ENCODE results near the gene MRPL55. TPM values are rescaled to one million over a fixed set of nuclear protein-coding genes. Genes with fewer than 3 reads are reported as not detected.

The MRPL55 gene
- total RNA-seq, 1 experiment from 2014 or later: 343 TPM

DNA sequence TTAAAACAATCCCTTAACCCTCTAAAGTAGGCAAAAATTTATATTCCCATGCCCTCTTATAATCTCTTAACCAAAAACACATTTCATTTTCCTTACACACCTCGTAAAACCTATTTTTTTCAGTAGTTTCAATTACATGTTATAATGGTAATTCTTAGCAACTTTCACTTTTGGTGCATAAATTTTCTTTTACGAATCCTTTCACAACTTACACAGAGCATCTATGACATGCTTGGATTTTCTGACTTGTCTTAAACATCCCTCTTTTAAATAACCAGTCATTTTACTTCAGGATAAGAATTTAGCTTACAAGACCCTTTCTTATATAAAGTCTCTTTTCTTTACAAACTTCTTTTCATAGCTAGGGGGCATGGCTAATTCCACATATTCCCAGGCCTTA, 8.9 kb upstream of the MRPL55 start:
- ChIA-PET POLR2A (ENCODE audit: unreplicated experiment) (no interaction called here), CTCF (no interaction called here)
- no peaks in the 10 kb centered on the region for H3K9me2 ChIP-seq (replicated peaks; ENCODE audit: low read length)
- no peaks in the 10 kb centered on the region for H3K79me2 ChIP-seq (ENCODE audit: low read length)
- no peak overlapping the region for H3K4me3 ChIP-seq (ENCODE audit: low read length)
- H3K4me2 ChIP-seq (ENCODE audit: low read length): no peak overlapping the region
- H3F3A ChIP-seq (ENCODE audit: low read length, unreplicated experiment): no peaks in the 10 kb centered on the region
- H2AFZ ChIP-seq (ENCODE audit: low read length): no peak overlapping the region
- no peak overlapping the region for H3K9ac ChIP-seq (ENCODE audit: low read length)
- no TSS peak for BruUV-seq (replicated peaks)
- no peak for TF ChIP-seq EZH2 (IDR thresholded peaks at IDR 0.05; ENCODE audit: low read length, unreplicated experiment)
- TF ChIP-seq, protein P1, sequence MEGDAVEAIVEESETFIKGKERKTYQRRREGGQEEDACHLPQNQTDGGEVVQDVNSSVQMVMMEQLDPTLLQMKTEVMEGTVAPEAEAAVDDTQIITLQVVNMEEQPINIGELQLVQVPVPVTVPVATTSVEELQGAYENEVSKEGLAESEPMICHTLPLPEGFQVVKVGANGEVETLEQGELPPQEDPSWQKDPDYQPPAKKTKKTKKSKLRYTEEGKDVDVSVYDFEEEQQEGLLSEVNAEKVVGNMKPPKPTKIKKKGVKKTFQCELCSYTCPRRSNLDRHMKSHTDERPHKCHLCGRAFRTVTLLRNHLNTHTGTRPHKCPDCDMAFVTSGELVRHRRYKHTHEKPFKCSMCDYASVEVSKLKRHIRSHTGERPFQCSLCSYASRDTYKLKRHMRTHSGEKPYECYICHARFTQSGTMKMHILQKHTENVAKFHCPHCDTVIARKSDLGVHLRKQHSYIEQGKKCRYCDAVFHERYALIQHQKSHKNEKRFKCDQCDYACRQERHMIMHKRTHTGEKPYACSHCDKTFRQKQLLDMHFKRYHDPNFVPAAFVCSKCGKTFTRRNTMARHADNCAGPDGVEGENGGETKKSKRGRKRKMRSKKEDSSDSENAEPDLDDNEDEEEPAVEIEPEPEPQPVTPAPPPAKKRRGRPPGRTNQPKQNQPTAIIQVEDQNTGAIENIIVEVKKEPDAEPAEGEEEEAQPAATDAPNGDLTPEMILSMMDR (conservative IDR thresholded peaks at IDR 0.05; ENCODE audit: low read depth, low read length): no peak
- TF ChIP-seq EZH2phosphoT487 (IDR thresholded peaks at IDR 0.05; ENCODE audit: borderline replicate concordance, low read length): no peak
- H3K9me3 ChIP-seq (ENCODE audit: low read length): peaks cover 20% of the 10 kb centered on the region
- no peaks in the 10 kb centered on the region for H3K27me3 ChIP-seq (ENCODE audit: low read length)
- no peaks in the 10 kb centered on the region for H4K20me1 ChIP-seq (ENCODE audit: low read length)
- DNase-seq (peak; percentile 35), ATAC-seq (no peak)
- H3K27ac ChIP-seq (ENCODE audit: low read length): no peak overlapping the region
- no peaks in the 10 kb centered on the region for H3K4me1 ChIP-seq (ENCODE audit: insufficient read depth, low read length)
- H3K36me3 ChIP-seq (ENCODE audit: low read depth, low read length): peaks cover 7% of the 10 kb centered on the region; the same call in 1 of the 2 replicates
- intact Hi-C loops (cut with micrococcal nuclease): no loop called here

DNA sequence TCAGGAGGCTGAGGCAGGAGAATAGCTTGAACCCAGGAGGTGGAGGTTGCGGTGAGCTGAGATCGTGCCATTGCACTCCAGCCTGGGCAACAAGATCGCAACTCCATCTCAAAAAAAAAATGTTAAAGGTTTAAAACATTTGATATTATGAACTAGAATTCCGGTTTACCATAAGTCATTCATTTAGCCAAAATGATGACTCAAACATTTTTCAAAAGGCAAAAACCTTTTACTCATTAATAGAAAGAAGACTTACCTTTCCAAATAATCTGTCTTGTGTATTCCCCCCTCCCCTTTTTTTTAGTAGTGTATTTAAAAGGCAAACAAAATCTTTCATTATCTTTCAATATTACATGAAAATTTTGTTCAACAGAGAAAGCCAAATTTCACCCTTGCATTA, 8.2 kb upstream of the MRPL55 start:
- Histone ChIP-seq H3K4me3 (ENCODE audit: low read length) (no peak overlapping the region), H3K27me3 (ENCODE audit: low read length) (no peaks in the 10 kb centered on the region), H3K9me2 (replicated peaks; ENCODE audit: low read length) (no peaks in the 10 kb centered on the region), H2AFZ (ENCODE audit: low read length) (no peak overlapping the region), H3K9me3 (ENCODE audit: low read length) (peaks cover 20% of the 10 kb centered on the region), H3K79me2 (ENCODE audit: low read length) (no peaks in the 10 kb centered on the region), H3K4me1 (ENCODE audit: insufficient read depth, low read length) (no peaks in the 10 kb centered on the region), H3K27ac (ENCODE audit: low read length) (no peak overlapping the region), H3K36me3 (ENCODE audit: low read depth, low read length) (peaks cover 7% of the 10 kb centered on the region; the same call in 1 of the 2 replicates), H3K4me2 (ENCODE audit: low read length) (no peak overlapping the region), H3K9ac (ENCODE audit: low read length) (no peak overlapping the region), H3F3A (ENCODE audit: low read length, unreplicated experiment) (no peaks in the 10 kb centered on the region), H4K20me1 (ENCODE audit: low read length) (no peaks in the 10 kb centered on the region)
- TF ChIP-seq, protein P1 (conservative IDR thresholded peaks at IDR 0.05; ENCODE audit: low read depth, low read length): no peak
- TF ChIP-seq EZH2phosphoT487 (IDR thresholded peaks at IDR 0.05; ENCODE audit: borderline replicate concordance, low read length) (no peak), EZH2 (IDR thresholded peaks at IDR 0.05; ENCODE audit: low read length, unreplicated experiment) (no peak)
- POLR2A ChIA-PET (ENCODE audit: unreplicated experiment): no interaction called here
- intact Hi-C loops (cut with micrococcal nuclease): no loop called here
- no TSS peak for BruUV-seq (replicated peaks)
- ATAC-seq (no peak), DNase-seq (no peak)
- CTCF ChIA-PET: no interaction called here

DNA sequence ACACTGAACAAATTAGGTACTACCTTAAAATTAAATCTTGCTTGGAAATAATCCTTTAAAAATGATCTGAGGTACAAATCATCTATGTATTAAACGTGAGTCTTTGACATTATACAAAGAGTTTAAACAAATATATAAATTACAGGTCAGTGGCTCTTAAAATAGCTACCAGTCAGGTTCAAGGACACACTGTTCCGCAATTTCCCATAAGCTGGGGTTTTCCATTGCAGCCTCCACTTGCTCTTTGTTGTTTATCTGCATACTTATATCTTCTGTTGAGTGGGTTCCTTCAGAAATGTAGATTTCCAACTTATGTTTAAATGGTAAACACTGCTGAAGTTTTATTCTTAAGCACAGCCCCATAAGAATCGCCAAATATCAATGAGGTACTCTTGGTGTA, 5.7 kb upstream of the MRPL55 start:
- DNase-seq: no peak
- H3K27me3 ChIP-seq (ENCODE audit: low read length): no peaks in the 10 kb centered on the region
- no peaks in the 10 kb centered on the region for H3F3A ChIP-seq (ENCODE audit: low read length, unreplicated experiment)
- no peak overlapping the region for H2AFZ ChIP-seq (ENCODE audit: low read length)
- no peak overlapping the region for H3K27ac ChIP-seq (ENCODE audit: low read length)
- H3K36me3 ChIP-seq (ENCODE audit: low read depth, low read length): peaks cover 7% of the 10 kb centered on the region; the same call in 1 of the 2 replicates
- no TSS peak for BruUV-seq (replicated peaks)
- TF ChIP-seq EZH2 (IDR thresholded peaks at IDR 0.05; ENCODE audit: low read length, unreplicated experiment) (no peak), EZH2phosphoT487 (IDR thresholded peaks at IDR 0.05; ENCODE audit: borderline replicate concordance, low read length) (no peak)
- TF ChIP-seq, protein P1 (conservative IDR thresholded peaks at IDR 0.05; ENCODE audit: low read depth, low read length): no peak
- intact Hi-C loops (cut with micrococcal nuclease): no loop called here
- peaks cover 20% of the 10 kb centered on the region for H3K9me3 ChIP-seq (ENCODE audit: low read length)
- peaks cover 5% of the 10 kb centered on the region for H3K4me1 ChIP-seq (ENCODE audit: insufficient read depth, low read length)
- H4K20me1 ChIP-seq (ENCODE audit: low read length): no peaks in the 10 kb centered on the region
- H3K9ac ChIP-seq (ENCODE audit: low read length): no peak overlapping the region
- ATAC-seq: no peak
- H3K4me3 ChIP-seq (ENCODE audit: low read length): no peak overlapping the region
- no peaks in the 10 kb centered on the region for H3K79me2 ChIP-seq (ENCODE audit: low read length)
- no peak overlapping the region for H3K4me2 ChIP-seq (ENCODE audit: low read length)
- no peaks in the 10 kb centered on the region for H3K9me2 ChIP-seq (replicated peaks; ENCODE audit: low read length)
- ChIA-PET POLR2A (ENCODE audit: unreplicated experiment) (no interaction called here), CTCF (no interaction called here)
